ENCODE measurements around the gene C2CD5.

DNA sequence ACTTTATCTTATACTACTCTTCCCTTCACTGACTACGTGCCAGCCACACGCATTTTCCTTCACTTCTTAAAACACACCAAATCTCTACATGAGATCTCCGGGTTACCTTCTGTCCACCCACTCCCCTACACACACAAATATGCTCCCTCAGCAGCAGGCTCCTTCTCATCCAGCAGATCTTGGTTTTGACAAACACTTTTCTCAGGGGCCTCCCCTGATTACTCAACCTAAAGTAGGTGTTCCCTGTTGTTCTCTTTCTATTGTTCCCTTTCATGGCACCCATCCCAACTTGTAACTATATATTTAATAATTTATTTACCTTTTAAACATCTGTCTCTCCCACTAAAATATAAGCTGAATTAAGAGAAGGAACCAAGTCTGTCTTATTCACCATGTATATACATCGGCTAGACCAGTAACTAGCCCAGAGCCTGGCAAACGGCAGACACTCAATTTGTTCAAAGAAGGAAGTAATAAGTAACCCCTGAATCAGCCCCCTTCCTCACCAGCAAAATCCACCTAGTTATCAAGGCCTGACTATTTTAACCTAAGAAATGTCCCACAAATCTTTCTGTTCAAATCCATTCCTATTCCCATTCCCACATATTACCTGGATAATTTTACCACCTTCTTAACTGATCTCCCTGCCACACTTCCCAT is 2.7 kb downstream of the C2CD5 start:
- TF ChIP-seq EZH2phosphoT487 (IDR thresholded peaks at IDR 0.05; ENCODE audit: borderline replicate concordance) (no peak), POLR2A (IDR thresholded peaks at IDR 0.05; ENCODE audit: borderline replicate concordance, extremely low read depth, insufficient read depth, insufficient read length) (no peak), SIN3A (IDR thresholded peaks at IDR 0.05; ENCODE audit: low read depth) (no peak), POLR2AphosphoS5 (IDR thresholded peaks at IDR 0.05; ENCODE audit: low read depth, low read length) (no peak)
